ENCODE results near the gene SPDYE5. TPM values are rescaled to one million over a fixed set of nuclear protein-coding genes. Genes with fewer than 3 reads are reported as not detected.

Gene SPDYE5
- polyA plus RNA-seq, 1 of the 3 experiments (the other 2 are of a cell fraction) = not detected

GRCh38 chr7:75536940-75537538, 44.9 kb downstream of the SPDYE5 start:
- H3K27me3 ChIP-seq (ENCODE audit: insufficient read depth) = no peaks in the 10 kb centered on the region
- no peak overlapping the region for H2AFZ ChIP-seq (ENCODE audit: low read depth)
- H3K4me2 ChIP-seq = no peak overlapping the region
- H3K36me3 ChIP-seq (replicated peaks in 1 of 2; ENCODE audit: control insufficient read depth in 1 of 2, insufficient read depth in 2 of 2, low read length in 1 of 2) = peaks cover 8 to 11% of the 10 kb centered on the region in 2 experiments
- ChIA-PET POLR2A (no interaction called here), CTCF (interaction anchor here (0.8 kb wide), 1 partner anchor 538 kb away, joined by 3 read pairs; no protein-coding TSS in a partner anchor)
- no peak overlapping the region for H3K27ac ChIP-seq (ENCODE audit: low read depth in 2 of 2, low read length in 1 of 2)
- H3K9me2 ChIP-seq = no peaks in the 10 kb centered on the region
- H3K4me1 ChIP-seq (ENCODE audit: control insufficient read depth in 1 of 2, insufficient read depth in 2 of 2, low read depth in 1 of 2, low read length in 1 of 2) = no peaks in the 10 kb centered on the region
- H3K79me2 ChIP-seq (ENCODE audit: insufficient read depth) = no peaks in the 10 kb centered on the region
- TF ChIP-seq RFX5 (IDR thresholded peaks at IDR 0.05; ENCODE audit: low read length) (no peak), ELF1 (IDR thresholded peaks at IDR 0.05) (no peak), FOXM1 (IDR thresholded peaks at IDR 0.05; ENCODE audit: low read depth) (no peak), SIN3A (IDR thresholded peaks at IDR 0.05; ENCODE audit: borderline replicate concordance, low read depth, low read length) (no peak), POLR2AphosphoS5 (IDR thresholded peaks at IDR 0.05; ENCODE audit: low read depth, low read length) (no peak), JUND (IDR thresholded peaks at IDR 0.05) (no peak), TCF12 (IDR thresholded peaks at IDR 0.05) (no peak), EP300 (IDR thresholded peaks at IDR 0.05; ENCODE audit: borderline replicate concordance in 1 of 2, low read depth in 1 of 2, low read length in 1 of 2) (no peak), NRF1 (IDR thresholded peaks at IDR 0.05; ENCODE audit: low read depth, low read length) (no peak), TAF1 (IDR thresholded peaks at IDR 0.05; ENCODE audit: borderline replicate concordance, low read depth, low read length) (no peak), CHD2 (IDR thresholded peaks at IDR 0.05; ENCODE audit: low read length, partially characterized antibody) (no peak), SMC3 (IDR thresholded peaks at IDR 0.05; ENCODE audit: low read depth, low read length) (no peak), USF1 (IDR thresholded peaks at IDR 0.05; ENCODE audit: borderline replicate concordance, low read depth) (no peak), GABPA (IDR thresholded peaks at IDR 0.05; ENCODE audit: low read depth) (no peak), MXI1 (IDR thresholded peaks at IDR 0.05; ENCODE audit: low read depth, low read length) (no peak)
- TF ChIP-seq, protein P1, sequence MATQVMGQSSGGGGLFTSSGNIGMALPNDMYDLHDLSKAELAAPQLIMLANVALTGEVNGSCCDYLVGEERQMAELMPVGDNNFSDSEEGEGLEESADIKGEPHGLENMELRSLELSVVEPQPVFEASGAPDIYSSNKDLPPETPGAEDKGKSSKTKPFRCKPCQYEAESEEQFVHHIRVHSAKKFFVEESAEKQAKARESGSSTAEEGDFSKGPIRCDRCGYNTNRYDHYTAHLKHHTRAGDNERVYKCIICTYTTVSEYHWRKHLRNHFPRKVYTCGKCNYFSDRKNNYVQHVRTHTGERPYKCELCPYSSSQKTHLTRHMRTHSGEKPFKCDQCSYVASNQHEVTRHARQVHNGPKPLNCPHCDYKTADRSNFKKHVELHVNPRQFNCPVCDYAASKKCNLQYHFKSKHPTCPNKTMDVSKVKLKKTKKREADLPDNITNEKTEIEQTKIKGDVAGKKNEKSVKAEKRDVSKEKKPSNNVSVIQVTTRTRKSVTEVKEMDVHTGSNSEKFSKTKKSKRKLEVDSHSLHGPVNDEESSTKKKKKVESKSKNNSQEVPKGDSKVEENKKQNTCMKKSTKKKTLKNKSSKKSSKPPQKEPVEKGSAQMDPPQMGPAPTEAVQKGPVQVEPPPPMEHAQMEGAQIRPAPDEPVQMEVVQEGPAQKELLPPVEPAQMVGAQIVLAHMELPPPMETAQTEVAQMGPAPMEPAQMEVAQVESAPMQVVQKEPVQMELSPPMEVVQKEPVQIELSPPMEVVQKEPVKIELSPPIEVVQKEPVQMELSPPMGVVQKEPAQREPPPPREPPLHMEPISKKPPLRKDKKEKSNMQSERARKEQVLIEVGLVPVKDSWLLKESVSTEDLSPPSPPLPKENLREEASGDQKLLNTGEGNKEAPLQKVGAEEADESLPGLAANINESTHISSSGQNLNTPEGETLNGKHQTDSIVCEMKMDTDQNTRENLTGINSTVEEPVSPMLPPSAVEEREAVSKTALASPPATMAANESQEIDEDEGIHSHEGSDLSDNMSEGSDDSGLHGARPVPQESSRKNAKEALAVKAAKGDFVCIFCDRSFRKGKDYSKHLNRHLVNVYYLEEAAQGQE (IDR thresholded peaks at IDR 0.05; ENCODE audit: low read depth, low read length) = no peak
- no peak for DNase-seq
- peaks cover 14% of the 10 kb centered on the region for H3F3A ChIP-seq (replicated peaks; ENCODE audit: insufficient read depth)
- WGBS (ENCODE audit: low lambda C conversion rate) = 95% methylated on average over 18 of the region's 18 CpGs
- H3K4me3 ChIP-seq (ENCODE audit: low read depth in 2 of 2, low read length in 1 of 2) = no peak overlapping the region
- H3K9me3 ChIP-seq = no peaks in the 10 kb centered on the region
- H3K9ac ChIP-seq = no peak overlapping the region
- H4K20me1 ChIP-seq (ENCODE audit: insufficient read depth) = no peaks in the 10 kb centered on the region
